Measurements from ENCODE around the gene PRDM15.
"Not testable (repeated sequence)": the region's sequence is repeated elsewhere in the genome, so short reads cannot be mapped to it uniquely, and the experiment has no call there.

Gene PRDM15

DNA sequence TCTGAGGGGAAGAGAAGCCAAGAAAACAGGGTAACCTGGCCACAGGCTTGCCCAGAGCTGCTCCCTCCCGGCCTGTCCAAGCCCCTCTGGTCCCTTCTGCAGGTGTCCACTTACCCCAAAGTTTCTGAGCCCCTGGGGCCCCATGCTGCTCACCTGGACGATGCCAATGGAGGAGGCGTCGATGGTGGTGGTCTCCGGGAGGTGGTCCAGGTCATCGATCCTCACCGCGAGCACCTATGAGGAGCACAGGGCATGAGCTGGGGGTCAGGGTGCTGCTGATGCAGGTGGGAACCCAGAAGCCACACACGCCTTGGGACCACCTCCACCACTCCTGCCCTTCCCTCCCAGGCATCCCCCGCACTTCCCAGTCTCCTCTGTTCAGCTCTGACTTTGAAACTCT, 74.8 kb downstream of the PRDM15 start:
- in situ Hi-C loops (cut with HindIII; ENCODE audit: low pct_ligation_motif_present, low pct_unique_long_range_greater_than_20kb, low sequenced_read_pairs): no loop called here
- DNase-seq: no peak

- in situ Hi-C loops (cut with HindIII; ENCODE audit: low pct_ligation_motif_present, low pct_unique_long_range_greater_than_20kb, low sequenced_read_pairs): no loop called here
- DNase-seq: no peak
Observed at GRCh38 chr21:41803316-41803715, 75.8 kb downstream of the PRDM15 start.

DNA sequence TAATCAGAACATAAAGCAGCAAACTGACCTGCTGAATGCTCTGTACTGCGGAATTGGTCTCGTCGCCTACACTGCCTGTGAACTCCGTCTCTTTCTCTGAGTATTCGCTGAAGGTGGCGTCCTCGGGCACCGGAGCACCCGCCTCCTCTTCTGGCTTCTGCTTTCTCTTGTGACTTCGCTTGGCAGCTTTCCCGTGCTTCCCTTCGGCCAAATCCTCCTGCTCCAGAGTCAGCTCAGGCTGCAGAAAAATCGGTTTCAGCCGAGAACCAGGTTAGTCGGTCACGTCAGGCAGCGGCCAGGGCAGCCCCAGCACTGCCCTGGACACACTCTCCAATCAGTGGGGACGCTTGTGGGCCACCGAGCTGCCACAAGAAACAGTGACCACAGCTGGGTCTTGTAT, 76.5 kb downstream of the PRDM15 start:
- DNase-seq: no peak
- in situ Hi-C loops (cut with HindIII; ENCODE audit: low pct_ligation_motif_present, low pct_unique_long_range_greater_than_20kb, low sequenced_read_pairs): no loop called here

DNA sequence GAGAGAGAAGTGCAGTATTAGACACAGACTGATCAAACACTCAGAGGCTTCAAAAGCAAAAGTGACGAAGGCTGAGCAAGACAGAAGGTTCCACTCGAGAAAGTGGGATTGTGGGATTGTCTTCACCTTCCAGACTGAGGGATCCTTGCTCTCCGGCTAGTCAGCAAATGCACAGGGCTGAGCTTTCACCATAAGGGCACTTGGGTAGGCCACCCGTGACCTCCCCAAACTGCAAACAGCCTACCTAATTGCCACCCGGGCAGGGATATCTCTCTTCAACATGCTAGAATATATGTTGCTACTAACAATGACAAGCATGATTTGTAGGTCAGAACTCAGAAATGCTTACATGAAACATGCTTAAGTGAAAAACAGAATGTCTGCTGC, 77.0 kb downstream of the PRDM15 start:
- in situ Hi-C loops (cut with HindIII; ENCODE audit: low pct_ligation_motif_present, low pct_unique_long_range_greater_than_20kb, low sequenced_read_pairs): no loop called here
- DNase-seq: no peak

DNA sequence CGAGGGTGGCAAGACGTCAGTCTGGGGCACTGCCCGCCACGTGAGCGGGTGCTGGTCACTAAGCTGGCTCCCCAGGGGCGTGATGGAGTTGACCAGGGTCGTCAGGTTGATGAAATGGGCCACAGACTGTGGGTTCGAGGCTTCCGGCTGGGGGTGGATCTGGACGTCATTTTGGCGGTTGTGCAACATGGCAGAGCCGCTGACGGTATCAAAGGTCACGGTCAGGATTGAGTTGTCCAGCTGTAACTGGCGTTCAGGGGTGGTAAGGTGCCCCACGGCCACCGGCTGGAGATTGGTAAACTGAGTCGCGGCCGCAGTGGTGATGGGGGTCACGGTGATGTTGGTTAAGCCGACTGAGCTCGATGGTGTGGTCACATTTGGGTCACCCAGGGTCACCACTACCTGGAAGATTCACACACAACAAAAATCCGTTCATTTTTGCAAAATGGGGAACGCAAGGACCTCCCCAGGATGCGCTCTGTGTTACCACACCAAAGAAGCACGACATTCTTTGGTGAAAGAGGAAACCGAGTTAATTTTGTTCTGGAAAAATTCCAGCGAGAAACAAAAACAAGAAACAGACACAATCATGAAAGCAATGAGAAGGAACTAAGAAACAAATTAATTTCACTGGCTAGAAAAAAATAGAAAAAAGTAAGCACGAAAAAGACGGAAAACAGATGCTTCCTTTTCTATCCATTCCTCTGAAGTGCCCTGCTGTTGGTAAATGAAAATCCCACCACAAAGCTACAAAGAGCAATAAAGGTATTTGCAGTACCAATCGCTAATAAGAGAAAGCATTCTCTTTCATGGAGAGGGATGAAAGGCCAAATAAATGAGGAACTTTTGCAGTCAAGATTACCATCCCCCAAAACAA, 77.6 kb downstream of the PRDM15 start:
- in situ Hi-C loops (cut with HindIII; ENCODE audit: low pct_ligation_motif_present, low pct_unique_long_range_greater_than_20kb, low sequenced_read_pairs): no loop called here
- DNase-seq: no peak

GRCh38 chr21:41800425-41801320, 78.5 kb downstream of the PRDM15 start:
- DNase-seq: no peak
- in situ Hi-C loops (cut with HindIII; ENCODE audit: low pct_ligation_motif_present, low pct_unique_long_range_greater_than_20kb, low sequenced_read_pairs): no loop called here

- in situ Hi-C loops (cut with HindIII; ENCODE audit: low pct_ligation_motif_present, low pct_unique_long_range_greater_than_20kb, low sequenced_read_pairs): no loop called here
- DNase-seq: no peak
Observed at GRCh38 chr21:41799763-41800162, 79.4 kb downstream of the PRDM15 start.

GRCh38 chr21:41798326-41798725, 80.8 kb downstream of the PRDM15 start:
- in situ Hi-C loops (cut with HindIII; ENCODE audit: low pct_ligation_motif_present, low pct_unique_long_range_greater_than_20kb, low sequenced_read_pairs): no loop called here
- no peak for DNase-seq

- in situ Hi-C loops (cut with HindIII; ENCODE audit: low pct_ligation_motif_present, low pct_unique_long_range_greater_than_20kb, low sequenced_read_pairs): no loop called here
- no peak for DNase-seq
Observed at GRCh38 chr21:41796476-41797080, 82.6 kb downstream of the PRDM15 start.

DNA sequence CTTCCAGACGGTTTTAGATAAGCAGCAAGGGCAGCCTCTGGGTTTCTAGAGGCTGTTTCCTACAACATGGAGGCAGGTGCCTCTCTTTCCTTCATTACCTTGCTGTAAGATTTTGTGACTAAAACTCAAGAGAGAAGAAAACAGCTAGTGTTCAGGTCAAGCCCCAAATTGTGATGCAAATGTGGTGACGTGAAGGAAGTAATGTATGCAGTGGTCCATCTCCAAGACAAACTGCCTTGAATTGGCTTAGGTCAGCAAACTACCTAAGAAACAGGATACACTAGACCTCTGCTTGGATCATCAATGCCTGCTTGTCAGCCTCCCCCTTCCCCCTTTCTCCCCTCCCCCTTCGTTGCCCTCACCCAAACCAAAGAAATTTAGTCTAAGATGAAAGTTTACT, 83.4 kb downstream of the PRDM15 start:
- in situ Hi-C loops (cut with HindIII; ENCODE audit: low pct_ligation_motif_present, low pct_unique_long_range_greater_than_20kb, low sequenced_read_pairs): no loop called here
- no peak for DNase-seq

DNA sequence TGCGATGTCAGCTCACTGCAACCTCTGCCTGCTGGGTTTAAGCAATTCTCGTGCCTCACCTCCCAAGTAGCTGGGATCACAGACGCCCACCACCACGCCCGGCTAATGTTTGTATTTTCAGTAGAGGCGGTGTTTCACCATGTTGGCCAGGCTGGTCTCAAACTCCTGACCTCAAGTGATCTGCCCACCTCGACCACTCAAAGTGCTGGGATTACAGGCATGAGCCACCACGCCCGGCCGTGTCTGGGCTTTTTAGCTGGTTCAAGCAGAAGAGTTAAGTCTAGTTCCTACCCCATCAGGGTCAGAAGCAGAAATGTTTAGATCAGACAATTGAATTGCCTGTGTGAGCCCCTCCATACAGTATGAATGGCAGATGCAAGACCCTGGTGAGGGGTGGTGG, 84.5 kb downstream of the PRDM15 start:
- in situ Hi-C loops (cut with HindIII; ENCODE audit: low pct_ligation_motif_present, low pct_unique_long_range_greater_than_20kb, low sequenced_read_pairs): no loop called here
- no peak for DNase-seq

DNA sequence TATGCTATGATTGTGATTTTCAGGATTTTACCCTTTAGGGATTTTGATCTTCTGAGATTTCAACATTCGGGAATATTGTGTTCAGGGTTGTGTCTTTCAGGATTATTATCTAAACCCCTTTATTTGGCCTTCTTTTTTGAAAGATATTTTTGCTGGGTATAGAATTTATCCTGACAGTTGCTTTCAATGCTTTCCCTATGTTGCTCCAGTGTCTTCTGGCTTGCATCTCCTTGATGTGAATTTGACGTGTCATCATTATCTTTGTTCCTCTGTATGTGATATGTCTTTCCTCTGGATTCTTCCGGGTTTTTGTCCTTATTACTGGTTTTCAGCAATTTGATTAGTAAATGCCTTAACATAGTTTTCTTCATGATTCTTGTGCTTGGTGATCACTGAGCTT, 86.4 kb downstream of the PRDM15 start:
- no peak for DNase-seq
- in situ Hi-C loops (cut with HindIII; ENCODE audit: low pct_ligation_motif_present, low pct_unique_long_range_greater_than_20kb, low sequenced_read_pairs): no loop called here

DNA sequence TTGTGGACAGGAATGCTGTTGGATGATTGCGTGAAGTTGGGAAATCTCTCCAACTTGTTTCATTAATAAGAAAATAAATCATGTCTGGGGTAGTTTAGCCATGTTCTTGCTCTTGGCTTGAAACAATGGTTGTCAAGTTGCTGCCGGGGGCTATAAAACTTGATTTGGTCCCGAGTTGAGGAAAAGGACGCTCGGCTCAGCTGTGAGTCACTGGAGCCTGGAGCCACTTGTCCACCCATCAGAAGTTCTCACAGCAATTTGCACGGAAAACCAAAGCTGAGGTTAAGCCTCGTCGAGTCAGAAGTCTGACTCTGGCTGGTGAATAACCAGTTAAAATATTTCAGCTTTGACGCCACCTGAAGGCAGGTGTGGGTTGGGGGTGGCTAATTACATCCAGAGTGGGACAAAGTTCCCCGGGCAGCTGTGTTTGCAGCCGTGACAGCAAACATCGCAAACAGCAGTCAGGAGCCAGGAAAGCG, 92.6 kb downstream of the PRDM15 start:
- no peak for DNase-seq
- in situ Hi-C loops (cut with HindIII; ENCODE audit: low pct_ligation_motif_present, low pct_unique_long_range_greater_than_20kb, low sequenced_read_pairs): no loop called here

GRCh38 chr21:41785262-41785661, 93.9 kb downstream of the PRDM15 start:
- in situ Hi-C loops (cut with HindIII; ENCODE audit: low pct_ligation_motif_present, low pct_unique_long_range_greater_than_20kb, low sequenced_read_pairs): not testable (repeated sequence)

GRCh38 chr21:41784456-41785102, 94.6 kb downstream of the PRDM15 start:
- in situ Hi-C loops (cut with HindIII; ENCODE audit: low pct_ligation_motif_present, low pct_unique_long_range_greater_than_20kb, low sequenced_read_pairs): no loop called here
- no peak for DNase-seq

More at GRCh38 chr21:41785262-41785661, 93.9 kb downstream of the PRDM15 start:
- not testable (repeated sequence) for DNase-seq

DNA sequence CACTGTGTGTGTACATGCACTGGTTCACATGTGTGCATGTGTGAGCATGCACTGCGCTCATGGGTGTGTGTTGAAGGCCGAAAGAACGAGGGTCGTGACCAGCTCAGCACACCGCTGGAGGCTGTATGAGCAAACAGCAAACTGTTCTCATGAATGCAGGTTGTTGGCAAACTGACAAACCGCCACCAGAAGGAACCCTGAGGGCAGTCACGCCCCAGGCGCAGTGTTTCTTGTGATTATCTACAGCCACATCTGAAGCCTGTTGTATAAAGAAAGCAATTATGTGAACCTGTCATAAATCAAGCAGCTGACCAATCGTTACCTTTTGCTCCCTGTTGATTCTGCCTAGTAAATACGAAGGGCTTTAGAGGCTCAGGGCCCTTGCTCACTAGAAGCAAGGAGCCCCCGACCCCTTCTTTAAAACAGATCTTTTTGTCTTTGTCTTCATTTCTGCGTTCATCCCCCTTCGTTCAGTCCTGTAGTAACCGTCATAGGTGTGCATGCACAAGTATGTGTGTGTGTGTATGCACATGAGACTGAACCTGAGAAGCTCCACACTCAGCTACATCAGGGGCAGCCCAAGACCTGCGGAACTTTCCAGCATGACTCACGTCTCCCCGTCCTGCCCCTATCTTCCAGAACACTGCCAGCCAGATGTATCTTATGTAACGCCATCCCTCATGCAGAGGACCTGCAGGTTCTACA, 95.5 kb downstream of the PRDM15 start:
- in situ Hi-C loops (cut with HindIII; ENCODE audit: low pct_ligation_motif_present, low pct_unique_long_range_greater_than_20kb, low sequenced_read_pairs): no loop called here
- no peak for DNase-seq

GRCh38 chr21:41781050-41781410, 98.1 kb downstream of the PRDM15 start:
- in situ Hi-C loops (cut with HindIII; ENCODE audit: low pct_ligation_motif_present, low pct_unique_long_range_greater_than_20kb, low sequenced_read_pairs): no loop called here
- DNase-seq: no peak
